Stimulated activated CD4-positive, alpha-beta T cell treated with anti-CD3 and anti-CD28 coated beads, Interleukin-1b, Interleukin-23, amount 100 ng/mL, for 1 hour (primary cell): ENCODE measurements around the gene PPARG.
"Not testable (repeated sequence)": the region's sequence is repeated elsewhere in the genome, so short reads cannot be mapped to it uniquely, and the experiment has no call there.

Experiments
- DNase-seq, 2 donors: peaks; one replicate each; pipeline ENCODE4 v3.0.0-alpha.2; 2020; ENCODE audit warnings: low read depth in 2 of 2

PPARG gene

GRCh38 chr3:12458901-12459300, 170.0 kb downstream of the PPARG start:
- DNase-seq = no peak

- no peak for DNase-seq
These were observed 171.3 kb downstream of the PPARG start for GRCh38 chr3:12460127-12460526.

GRCh38 chr3:12461097-12461649, 172.3 kb downstream of the PPARG start:
- no peak for DNase-seq

GRCh38 chr3:12462159-12462947, 173.5 kb downstream of the PPARG start:
- no peak for DNase-seq

GRCh38 chr3:12463686-12464085, 174.8 kb downstream of the PPARG start:
- no peak for DNase-seq

- no peak for DNase-seq
These were observed 175.3 kb downstream of the PPARG start for GRCh38 chr3:12464181-12464580.

GRCh38 chr3:12465151-12465835, 176.4 kb downstream of the PPARG start:
- DNase-seq = no peak

- no peak for DNase-seq
These were observed 177.0 kb downstream of the PPARG start for GRCh38 chr3:12465836-12466225.

GRCh38 chr3:12467746-12468145, 178.9 kb downstream of the PPARG start:
- DNase-seq = no peak

- no peak for DNase-seq
These were observed 179.4 kb downstream of the PPARG start for GRCh38 chr3:12468276-12468675.

- no peak for DNase-seq
These were observed 179.9 kb downstream of the PPARG start for GRCh38 chr3:12468757-12469156.

- DNase-seq = not testable (repeated sequence)
These were observed 180.4 kb downstream of the PPARG start for GRCh38 chr3:12469222-12469621.

GRCh38 chr3:12470111-12470510, 181.2 kb downstream of the PPARG start:
- no peak for DNase-seq

GRCh38 chr3:12470680-12471079, 181.8 kb downstream of the PPARG start:
- DNase-seq = no peak

- peak in 1 of 2 donors; percentile 22 for DNase-seq
These were observed 182.4 kb downstream of the PPARG start for GRCh38 chr3:12471241-12471640.

- DNase-seq = no peak
These were observed 183.2 kb downstream of the PPARG start for GRCh38 chr3:12472000-12472610.

GRCh38 chr3:12472796-12473195, 183.9 kb downstream of the PPARG start:
- DNase-seq = no peak

- no peak for DNase-seq
These were observed 184.6 kb downstream of the PPARG start for GRCh38 chr3:12473511-12473910.

GRCh38 chr3:12476238-12476897, 187.5 kb downstream of the PPARG start:
- no peak for DNase-seq

- no peak for DNase-seq
These were observed 188.4 kb downstream of the PPARG start for GRCh38 chr3:12477256-12477655.

- no peak for DNase-seq
These were observed 189.5 kb downstream of the PPARG start for GRCh38 chr3:12478326-12478725.

GRCh38 chr3:12479198-12479597, 190.3 kb downstream of the PPARG start:
- not testable (repeated sequence) for DNase-seq
